ENCODE measurements around the gene TAF1B. TPM values are rescaled to one million over a fixed set of nuclear protein-coding genes. Genes with fewer than 3 reads are reported as not detected.

Gene TAF1B
- total RNA-seq, 1 experiment from 2014 or later = 29.9 TPM

DNA sequence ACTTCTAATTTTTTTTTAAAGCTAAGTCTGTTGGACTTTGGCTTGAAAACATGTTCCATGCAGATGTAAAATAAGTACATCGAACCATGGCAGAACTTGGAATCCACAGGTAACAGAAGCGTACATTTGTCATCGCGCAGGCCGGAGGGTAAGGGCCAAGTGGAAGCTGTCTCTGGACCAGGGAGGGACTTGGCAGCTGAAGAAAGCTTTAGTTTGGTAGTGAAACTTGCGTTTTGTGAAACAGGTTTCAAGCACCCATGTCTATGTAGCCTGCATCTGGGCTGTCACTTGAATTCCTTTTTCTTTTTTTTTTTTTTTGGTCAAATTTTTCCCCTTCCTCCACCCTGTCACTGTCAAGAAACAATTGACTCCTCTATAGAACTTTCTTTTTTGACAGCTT is 128.6 kb downstream of the TAF1B start:
- Mint-ChIP-seq H3K36me3 (ENCODE audit: insufficient read depth in 1 of 3, low read depth in 3 of 3) (no peaks in the 10 kb centered on the region), H3K27me3 (ENCODE audit: low read depth) (no peaks in the 10 kb centered on the region), H3K4me3 (no peak overlapping the region), H3K9me3 (no peaks in the 10 kb centered on the region), H3K4me1 (peaks cover 6 to 10% of the 10 kb centered on the region in 2 experiments; a peak in 3 of 4 replicates), H3K27ac (no peak overlapping the region)
- H3K4me1 ChIP-seq (ENCODE audit: insufficient read depth, low read length) = no peaks in the 10 kb centered on the region
- no peak overlapping the region for H3T11ph ChIP-seq (ENCODE audit: low read length)
- no peak overlapping the region for H2BK5ac ChIP-seq (ENCODE audit: insufficient read length, low read length)
- H4K8ac ChIP-seq (replicated peaks; ENCODE audit: insufficient read length, low read depth, low read length) = no peak overlapping the region
- no peak overlapping the region for H3K27ac ChIP-seq (ENCODE audit: insufficient read length, low read depth, low read length)
- no peak overlapping the region for H2BK12ac ChIP-seq (ENCODE audit: insufficient read length, low read depth, low read length)
- H2BK20ac ChIP-seq (ENCODE audit: low read depth, low read length, poor library complexity, severe bottlenecking) = no peak overlapping the region
- H3K9me3 ChIP-seq (ENCODE audit: control insufficient read depth, low read depth, low read length) = no peaks in the 10 kb centered on the region
- H3K14ac ChIP-seq (ENCODE audit: insufficient read depth, low read length) = no peak overlapping the region
- H3K23me2 ChIP-seq (ENCODE audit: insufficient read length, low read depth, low read length, poor library complexity, severe bottlenecking) = no peaks in the 10 kb centered on the region
- no CpG with 5 or more reads among the region's 6 CpGs for WGBS (ENCODE audit: extremely low coverage, insufficient read length, low lambda C conversion rate)
- H3K18ac ChIP-seq (ENCODE audit: insufficient read length, low read depth, low read length) = no peak overlapping the region
- H4K91ac ChIP-seq (ENCODE audit: insufficient read length, low read depth, low read length) = no peak overlapping the region
- H2BK120ac ChIP-seq (ENCODE audit: low read depth, low read length, poor library complexity, severe bottlenecking) = no peak overlapping the region
- H2AFZ ChIP-seq (ENCODE audit: low read length) = no peak overlapping the region
- no peaks in the 10 kb centered on the region for H3K27me3 ChIP-seq (ENCODE audit: insufficient read depth, low read length)
- no peak overlapping the region for H4K5ac ChIP-seq (ENCODE audit: insufficient read length, low read depth, low read length)
- no peaks in the 10 kb centered on the region for H3K79me2 ChIP-seq (ENCODE audit: insufficient read depth, low read length)
- no peaks in the 10 kb centered on the region for H4K20me1 ChIP-seq (ENCODE audit: control insufficient read depth, insufficient read depth, insufficient read length)
- no peaks in the 10 kb centered on the region for H3K79me1 ChIP-seq (ENCODE audit: insufficient read depth, low read depth, low read length, poor library complexity, severe bottlenecking)
- H2AK5ac ChIP-seq (ENCODE audit: insufficient read length, low read length) = no peak overlapping the region
- no peak for DNase-seq
- H3K9ac ChIP-seq (ENCODE audit: extremely low read depth, insufficient read length, low read length) = no peak overlapping the region
- TF ChIP-seq, protein P1, sequence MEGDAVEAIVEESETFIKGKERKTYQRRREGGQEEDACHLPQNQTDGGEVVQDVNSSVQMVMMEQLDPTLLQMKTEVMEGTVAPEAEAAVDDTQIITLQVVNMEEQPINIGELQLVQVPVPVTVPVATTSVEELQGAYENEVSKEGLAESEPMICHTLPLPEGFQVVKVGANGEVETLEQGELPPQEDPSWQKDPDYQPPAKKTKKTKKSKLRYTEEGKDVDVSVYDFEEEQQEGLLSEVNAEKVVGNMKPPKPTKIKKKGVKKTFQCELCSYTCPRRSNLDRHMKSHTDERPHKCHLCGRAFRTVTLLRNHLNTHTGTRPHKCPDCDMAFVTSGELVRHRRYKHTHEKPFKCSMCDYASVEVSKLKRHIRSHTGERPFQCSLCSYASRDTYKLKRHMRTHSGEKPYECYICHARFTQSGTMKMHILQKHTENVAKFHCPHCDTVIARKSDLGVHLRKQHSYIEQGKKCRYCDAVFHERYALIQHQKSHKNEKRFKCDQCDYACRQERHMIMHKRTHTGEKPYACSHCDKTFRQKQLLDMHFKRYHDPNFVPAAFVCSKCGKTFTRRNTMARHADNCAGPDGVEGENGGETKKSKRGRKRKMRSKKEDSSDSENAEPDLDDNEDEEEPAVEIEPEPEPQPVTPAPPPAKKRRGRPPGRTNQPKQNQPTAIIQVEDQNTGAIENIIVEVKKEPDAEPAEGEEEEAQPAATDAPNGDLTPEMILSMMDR (conservative IDR thresholded peaks at IDR 0.05) = no peak
- no peak overlapping the region for H3K56ac ChIP-seq (ENCODE audit: insufficient read length, low read depth, low read length)
- no peak overlapping the region for H3K4me2 ChIP-seq (ENCODE audit: insufficient read depth, insufficient read length, low read length)
- no peak overlapping the region for H2BK15ac ChIP-seq (ENCODE audit: low read depth, low read length)
- no peak overlapping the region for H3K23ac ChIP-seq (ENCODE audit: insufficient read length, low read depth, low read length)
- no peak overlapping the region for H3K4ac ChIP-seq (ENCODE audit: low read depth, low read length)
